ENCODE measurements around the gene EVA1A.

EVA1A gene

GRCh38 chr2:75538521-75539490, 21.9 kb downstream of the EVA1A start:
- no peaks in the 10 kb centered on the region for H4K20me1 ChIP-seq (ENCODE audit: insufficient read depth)
- H3K4me1 ChIP-seq (ENCODE audit: low read depth, poor library complexity, severe bottlenecking) = peaks cover 6% of the 10 kb centered on the region
- H3K4me2 ChIP-seq = no peak overlapping the region
- no peak overlapping the region for H3K4me3 ChIP-seq (IDR thresholded peaks at IDR 0.05; ENCODE audit: insufficient read depth, low read depth, low read length)
- H3K36me3 ChIP-seq (ENCODE audit: insufficient read depth) = no peaks in the 10 kb centered on the region
- H3K79me2 ChIP-seq (ENCODE audit: insufficient read depth, low read depth) = no peaks in the 10 kb centered on the region
- H3K27me3 ChIP-seq (ENCODE audit: insufficient read depth, low read depth) = no peaks in the 10 kb centered on the region
- H3K9ac ChIP-seq = no peak overlapping the region
- TF ChIP-seq, protein P1, sequence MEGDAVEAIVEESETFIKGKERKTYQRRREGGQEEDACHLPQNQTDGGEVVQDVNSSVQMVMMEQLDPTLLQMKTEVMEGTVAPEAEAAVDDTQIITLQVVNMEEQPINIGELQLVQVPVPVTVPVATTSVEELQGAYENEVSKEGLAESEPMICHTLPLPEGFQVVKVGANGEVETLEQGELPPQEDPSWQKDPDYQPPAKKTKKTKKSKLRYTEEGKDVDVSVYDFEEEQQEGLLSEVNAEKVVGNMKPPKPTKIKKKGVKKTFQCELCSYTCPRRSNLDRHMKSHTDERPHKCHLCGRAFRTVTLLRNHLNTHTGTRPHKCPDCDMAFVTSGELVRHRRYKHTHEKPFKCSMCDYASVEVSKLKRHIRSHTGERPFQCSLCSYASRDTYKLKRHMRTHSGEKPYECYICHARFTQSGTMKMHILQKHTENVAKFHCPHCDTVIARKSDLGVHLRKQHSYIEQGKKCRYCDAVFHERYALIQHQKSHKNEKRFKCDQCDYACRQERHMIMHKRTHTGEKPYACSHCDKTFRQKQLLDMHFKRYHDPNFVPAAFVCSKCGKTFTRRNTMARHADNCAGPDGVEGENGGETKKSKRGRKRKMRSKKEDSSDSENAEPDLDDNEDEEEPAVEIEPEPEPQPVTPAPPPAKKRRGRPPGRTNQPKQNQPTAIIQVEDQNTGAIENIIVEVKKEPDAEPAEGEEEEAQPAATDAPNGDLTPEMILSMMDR (conservative IDR thresholded peaks at IDR 0.05; ENCODE audit: low read depth, low read length) = no peak
- H3K27ac ChIP-seq = no peak overlapping the region
- no peak overlapping the region for H2AFZ ChIP-seq (ENCODE audit: low read depth)

DNA sequence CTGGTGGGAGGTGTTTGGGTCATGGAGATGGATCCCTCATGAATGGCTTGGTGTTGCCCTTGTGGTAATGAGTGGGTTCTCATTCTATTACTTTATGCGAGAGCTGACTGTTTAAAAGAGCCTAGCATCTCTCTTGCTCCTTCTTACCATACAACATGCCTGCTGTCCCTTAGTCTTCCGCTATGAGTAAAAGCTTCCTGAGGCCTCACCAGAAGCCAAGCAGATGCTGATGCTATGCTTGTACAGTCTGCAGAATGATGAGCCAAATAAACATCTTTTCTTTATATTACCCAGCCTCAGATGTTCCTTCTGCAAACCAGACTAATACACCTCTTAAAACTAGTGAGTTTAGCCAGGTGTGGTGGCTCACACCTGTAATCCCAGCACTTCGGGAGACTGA, 23.1 kb downstream of the EVA1A start:
- Histone ChIP-seq H2AFZ (ENCODE audit: low read depth) (no peak overlapping the region), H3K4me3 (IDR thresholded peaks at IDR 0.05; ENCODE audit: insufficient read depth, low read depth, low read length) (no peak overlapping the region), H3K36me3 (ENCODE audit: insufficient read depth) (no peaks in the 10 kb centered on the region), H3K4me2 (no peak overlapping the region), H3K27me3 (ENCODE audit: insufficient read depth, low read depth) (no peaks in the 10 kb centered on the region), H4K20me1 (ENCODE audit: insufficient read depth) (no peaks in the 10 kb centered on the region), H3K9ac (no peak overlapping the region), H3K4me1 (ENCODE audit: low read depth, poor library complexity, severe bottlenecking) (peaks cover 6% of the 10 kb centered on the region), H3K79me2 (ENCODE audit: insufficient read depth, low read depth) (no peaks in the 10 kb centered on the region), H3K27ac (no peak overlapping the region)
- TF ChIP-seq, protein P1 (conservative IDR thresholded peaks at IDR 0.05; ENCODE audit: low read depth, low read length) = no peak

- no peak overlapping the region for H3K4me3 ChIP-seq (IDR thresholded peaks at IDR 0.05; ENCODE audit: insufficient read depth, low read depth, low read length)
- no peak overlapping the region for H2AFZ ChIP-seq (ENCODE audit: low read depth)
- H3K27ac ChIP-seq = no peak overlapping the region
- no peak overlapping the region for H3K4me2 ChIP-seq
- no peaks in the 10 kb centered on the region for H4K20me1 ChIP-seq (ENCODE audit: insufficient read depth)
- H3K9ac ChIP-seq = no peak overlapping the region
- no peaks in the 10 kb centered on the region for H3K79me2 ChIP-seq (ENCODE audit: insufficient read depth, low read depth)
- H3K27me3 ChIP-seq (ENCODE audit: insufficient read depth, low read depth) = no peaks in the 10 kb centered on the region
- TF ChIP-seq, protein P1 (conservative IDR thresholded peaks at IDR 0.05; ENCODE audit: low read depth, low read length) = no peak
- no peaks in the 10 kb centered on the region for H3K36me3 ChIP-seq (ENCODE audit: insufficient read depth)
- no peaks in the 10 kb centered on the region for H3K4me1 ChIP-seq (ENCODE audit: low read depth, poor library complexity, severe bottlenecking)
These were observed 27.6 kb downstream of the EVA1A start for GRCh38 chr2:75533135-75533534.

DNA sequence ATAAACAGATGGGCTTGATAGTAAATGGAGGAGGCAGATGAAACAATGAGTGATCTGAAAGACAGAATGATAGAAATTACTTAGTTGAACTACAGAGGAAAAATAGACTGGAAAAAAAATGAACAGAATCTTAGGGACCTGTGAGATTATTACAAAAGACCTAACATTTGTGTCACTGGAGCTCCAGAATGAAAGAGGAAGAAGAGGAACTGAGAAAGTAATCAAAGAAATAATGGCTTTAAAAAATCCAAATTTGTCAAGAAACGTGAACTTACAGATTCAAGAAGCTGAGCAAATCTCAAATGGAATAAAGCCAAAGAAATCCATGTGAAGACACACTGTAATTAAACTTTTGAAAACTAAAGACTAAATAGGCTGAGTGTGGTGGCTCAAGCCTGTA, 28.3 kb downstream of the EVA1A start:
- no peak overlapping the region for H3K27ac ChIP-seq
- no peaks in the 10 kb centered on the region for H3K36me3 ChIP-seq (ENCODE audit: insufficient read depth)
- TF ChIP-seq, protein P1 (conservative IDR thresholded peaks at IDR 0.05; ENCODE audit: low read depth, low read length) = no peak
- no peak overlapping the region for H3K9ac ChIP-seq
- no peaks in the 10 kb centered on the region for H3K79me2 ChIP-seq (ENCODE audit: insufficient read depth, low read depth)
- no peak overlapping the region for H2AFZ ChIP-seq (ENCODE audit: low read depth)
- no peaks in the 10 kb centered on the region for H3K4me1 ChIP-seq (ENCODE audit: low read depth, poor library complexity, severe bottlenecking)
- H4K20me1 ChIP-seq (ENCODE audit: insufficient read depth) = no peaks in the 10 kb centered on the region
- H3K4me2 ChIP-seq = no peak overlapping the region
- H3K4me3 ChIP-seq (IDR thresholded peaks at IDR 0.05; ENCODE audit: insufficient read depth, low read depth, low read length) = no peak overlapping the region
- H3K27me3 ChIP-seq (ENCODE audit: insufficient read depth, low read depth) = no peaks in the 10 kb centered on the region

Measured in KMS-11 (cell line).